ENCODE measurements around the gene RSU1.

RSU1 gene

GRCh38 chr10:16817125-16818019 is at the start of gene RSU1:
Gene RSU1, minus strand, starts transcription at chr10:16817424. Its CDS starts 343 bp downstream, at chr10:16817081.
- Histone ChIP-seq H3K9me3 (peaks cover 11% of the 10 kb centered on the region), H3K4me1 (peaks cover 37% of the 10 kb centered on the region), H3K27me3 (no peaks in the 10 kb centered on the region), H4K20me1 (no peaks in the 10 kb centered on the region), H3K27ac (peak within 1 kb of the TSS; percentile 86), H3K36me3 (peaks cover 4% of the 10 kb centered on the region; the same call in 1 of the 2 replicates), H3K4me3 (peak within 1 kb of the TSS; percentile 70), H3K4me2 (peak within 1 kb of the TSS; percentile 98), H3K9ac (peak within 1 kb of the TSS; percentile 83)
- TF ChIP-seq Cebpa-rat (IDR thresholded peaks at IDR 0.05), result peak; percentile 99

- no peak overlapping the region for H3K4me3 ChIP-seq
- peaks cover 27% of the 10 kb centered on the region for H3K4me1 ChIP-seq
- no peaks in the 10 kb centered on the region for H3K36me3 ChIP-seq
- H3K27me3 ChIP-seq, result no peaks in the 10 kb centered on the region
- 0 out of 2 replicates have a peak, but pooled peaks cover 10% of the 10 kb centered on the region for H3K9me3 ChIP-seq
- H3K9ac ChIP-seq, result no peak overlapping the region
- H3K27ac ChIP-seq, result no peak overlapping the region
- no peak for TF ChIP-seq Cebpa-rat (IDR thresholded peaks at IDR 0.05)
- H4K20me1 ChIP-seq, result no peaks in the 10 kb centered on the region
- no peak overlapping the region for H3K4me2 ChIP-seq
Measured at GRCh38 chr10:16866541-16867275, 49.5 kb upstream of the RSU1 start.

- H4K20me1 ChIP-seq, result no peaks in the 10 kb centered on the region
- H3K4me3 ChIP-seq, result no peak overlapping the region
- 0 out of 2 replicates have a peak, but pooled peaks cover 10% of the 10 kb centered on the region for H3K9me3 ChIP-seq
- no peaks in the 10 kb centered on the region for H3K27me3 ChIP-seq
- H3K9ac ChIP-seq, result no peak overlapping the region
- H3K27ac ChIP-seq, result no peak overlapping the region
- no peaks in the 10 kb centered on the region for H3K36me3 ChIP-seq
- H3K4me1 ChIP-seq, result peaks cover 27% of the 10 kb centered on the region
- no peak for TF ChIP-seq Cebpa-rat (IDR thresholded peaks at IDR 0.05)
- H3K4me2 ChIP-seq, result peak overlapping the region; percentile 24
Measured at GRCh38 chr10:16865766-16866165, 48.5 kb upstream of the RSU1 start.

- no peaks in the 10 kb centered on the region for H4K20me1 ChIP-seq
- peak overlapping the region; percentile 66 for H3K4me2 ChIP-seq
- H3K36me3 ChIP-seq, result no peaks in the 10 kb centered on the region
- H3K4me1 ChIP-seq, result peaks cover 27% of the 10 kb centered on the region
- no peak overlapping the region for H3K9ac ChIP-seq
- no peak overlapping the region for H3K4me3 ChIP-seq
- no peaks in the 10 kb centered on the region for H3K27me3 ChIP-seq
- no peak for TF ChIP-seq Cebpa-rat (IDR thresholded peaks at IDR 0.05)
- H3K27ac ChIP-seq, result no peak overlapping the region
- 0 out of 2 replicates have a peak, but pooled peaks cover 10% of the 10 kb centered on the region for H3K9me3 ChIP-seq
Measured at GRCh38 chr10:16863766-16864165, 46.5 kb upstream of the RSU1 start.

- H3K4me1 ChIP-seq, result peaks cover 3% of the 10 kb centered on the region; the same call in 1 of the 2 replicates
- TF ChIP-seq Cebpa-rat (IDR thresholded peaks at IDR 0.05), result no peak
- H3K9ac ChIP-seq, result no peak overlapping the region
Measured at GRCh38 chr10:16857419-16857818, 40.2 kb upstream of the RSU1 start.

GRCh38 chr10:16856567-16856966 is 39.3 kb upstream of the RSU1 start:
- H3K27me3 ChIP-seq, result no peaks in the 10 kb centered on the region
- no peak overlapping the region for H3K4me2 ChIP-seq
- H3K9me3 ChIP-seq, result no peaks in the 10 kb centered on the region
- H4K20me1 ChIP-seq, result no peaks in the 10 kb centered on the region
- TF ChIP-seq Cebpa-rat (IDR thresholded peaks at IDR 0.05), result no peak
- H3K4me1 ChIP-seq, result no peaks in the 10 kb centered on the region
- H3K36me3 ChIP-seq, result no peaks in the 10 kb centered on the region
- no peak overlapping the region for H3K9ac ChIP-seq
- H3K27ac ChIP-seq, result no peak overlapping the region
- H3K4me3 ChIP-seq, result no peak overlapping the region

More at GRCh38 chr10:16857419-16857818, 40.2 kb upstream of the RSU1 start:
- Histone ChIP-seq H3K27me3 (no peaks in the 10 kb centered on the region), H3K27ac (no peak overlapping the region), H4K20me1 (no peaks in the 10 kb centered on the region), H3K4me3 (no peak overlapping the region), H3K9me3 (no peaks in the 10 kb centered on the region), H3K4me2 (no peak overlapping the region), H3K36me3 (no peaks in the 10 kb centered on the region)

GRCh38 chr10:16856092-16856491 is 38.9 kb upstream of the RSU1 start:
- H3K9ac ChIP-seq, result no peak overlapping the region
- no peaks in the 10 kb centered on the region for H3K36me3 ChIP-seq
- H3K4me1 ChIP-seq, result no peaks in the 10 kb centered on the region
- no peak overlapping the region for H3K4me3 ChIP-seq
- no peak overlapping the region for H3K4me2 ChIP-seq
- H3K27me3 ChIP-seq, result no peaks in the 10 kb centered on the region
- H3K9me3 ChIP-seq, result no peaks in the 10 kb centered on the region
- no peak overlapping the region for H3K27ac ChIP-seq
- no peak for TF ChIP-seq Cebpa-rat (IDR thresholded peaks at IDR 0.05)
- no peaks in the 10 kb centered on the region for H4K20me1 ChIP-seq

- Histone ChIP-seq H3K9me3 (no peaks in the 10 kb centered on the region), H3K27me3 (no peaks in the 10 kb centered on the region), H3K4me1 (no peaks in the 10 kb centered on the region), H4K20me1 (no peaks in the 10 kb centered on the region), H3K36me3 (no peaks in the 10 kb centered on the region), H3K9ac (no peak overlapping the region), H3K4me3 (no peak overlapping the region), H3K4me2 (no peak overlapping the region), H3K27ac (no peak overlapping the region)
- TF ChIP-seq Cebpa-rat (IDR thresholded peaks at IDR 0.05), result no peak
Measured at GRCh38 chr10:16854623-16855022, 37.4 kb upstream of the RSU1 start.

GRCh38 chr10:16853809-16854208 is 36.6 kb upstream of the RSU1 start:
- H3K27ac ChIP-seq, result no peak overlapping the region
- no peaks in the 10 kb centered on the region for H3K27me3 ChIP-seq
- no peak overlapping the region for H3K4me2 ChIP-seq
- no peak overlapping the region for H3K9ac ChIP-seq
- H4K20me1 ChIP-seq, result no peaks in the 10 kb centered on the region
- no peaks in the 10 kb centered on the region for H3K4me1 ChIP-seq
- H3K4me3 ChIP-seq, result no peak overlapping the region
- no peaks in the 10 kb centered on the region for H3K36me3 ChIP-seq
- H3K9me3 ChIP-seq, result no peaks in the 10 kb centered on the region
- TF ChIP-seq Cebpa-rat (IDR thresholded peaks at IDR 0.05), result no peak; the same call in 1 of the 2 replicates

GRCh38 chr10:16853201-16853600 is 36.0 kb upstream of the RSU1 start:
- H3K9ac ChIP-seq, result no peak overlapping the region
- no peaks in the 10 kb centered on the region for H3K27me3 ChIP-seq
- H3K9me3 ChIP-seq, result no peaks in the 10 kb centered on the region
- no peak overlapping the region for H3K4me3 ChIP-seq
- H3K36me3 ChIP-seq, result no peaks in the 10 kb centered on the region
- H4K20me1 ChIP-seq, result no peaks in the 10 kb centered on the region
- no peaks in the 10 kb centered on the region for H3K4me1 ChIP-seq
- no peak overlapping the region for H3K27ac ChIP-seq
- no peak for TF ChIP-seq Cebpa-rat (IDR thresholded peaks at IDR 0.05)
- H3K4me2 ChIP-seq, result no peak overlapping the region

Measured in BLaER1 (cell line).